Spinal cord (tissue), 10 donors: ENCODE data around the gene GOSR2. TPM values are rescaled to one million over a fixed set of nuclear protein-coding genes. Genes with fewer than 3 reads are reported as not detected.
A peak's percentile ranks its signal among the peaks of the same experiment; 100 is the strongest.
"Not testable (repeated sequence)": the region's sequence is repeated elsewhere in the genome, so short reads cannot be mapped to it uniquely, and the experiment has no call there.

ENCODE experiments used
- DNase-seq, 6 donors: peaks; one replicate each; pipeline versions ENCODE4 v3.0.0 to v3.0.0-alpha.2; 2013 to 2015; ENCODE audit warnings: low spot score in 6 of 6, low read depth in 4 of 6
- H3K27ac ChIP-seq: one replicate; pipeline ENCODE4 v1.5.1; 2013; ENCODE audit warnings: low read depth, low read length, control low read depth
- H3K27me3 ChIP-seq: one replicate; pipeline ENCODE4 v1.6.1; 2013; ENCODE audit warnings: low read length; ENCODE audit not compliant: control insufficient read depth, insufficient read depth
- H3K36me3 ChIP-seq: one replicate; pipeline ENCODE4 v1.6.1; 2013; ENCODE audit warnings: low read length; ENCODE audit not compliant: control insufficient read depth, insufficient read depth
- H3K4me1 ChIP-seq: one replicate; pipeline ENCODE4 v1.6.1; 2013; ENCODE audit warnings: low read length; ENCODE audit not compliant: control insufficient read depth, insufficient read depth
- H3K4me3 ChIP-seq: one replicate; pipeline ENCODE4 v1.5.1; 2013; ENCODE audit warnings: low read depth, low read length, control low read depth
- H3K9me3 ChIP-seq: one replicate; pipeline ENCODE4 v1.6.1; 2013; ENCODE audit warnings: low read length; ENCODE audit not compliant: control insufficient read depth, insufficient read depth
- WGBS: methylation state at CpG from one replicate; pipeline ENCODE4 v1.1.5; 2013; ENCODE audit warnings: missing lambda C conversion rate; ENCODE audit not compliant: insufficient coverage; 5-methylcytosine and 5-hydroxymethylcytosine counted together
- polyA plus RNA-seq, 2 donors: library from polyadenylated mRNA; unstranded; fragments of 120-200 nt; gene quantifications; one replicate each; pipeline ENCODE4 v1.2.1, GENCODE V29; 2013; ENCODE audit not compliant: insufficient read length in 2 of 2
- total RNA-seq, 2 donors: library from RNA; depleted of rRNA in 1 of 2; stranded (reverse); fragments of 120-200 nt in 1 of 2; fragments of >200 nt in 1 of 2; gene quantifications; one replicate each; pipeline versions ENCODE4 v1.2.3 to v1.2.4, GENCODE V29; 2013 to 2014
- donor health status: healthy.

GOSR2 gene
- total and polyA plus RNA-seq, 4 donors = 42.1 to 56.4 (median 46.8) TPM

- no peaks in the 10 kb centered on the region for H3K9me3 ChIP-seq
- no peak overlapping the region for H3K27ac ChIP-seq
- H3K36me3 ChIP-seq = no peaks in the 10 kb centered on the region
- H3K4me3 ChIP-seq = no peak overlapping the region
- H3K4me1 ChIP-seq = peaks cover 21% of the 10 kb centered on the region
- under 1% methylated on average over 83 of the region's 83 CpGs for WGBS
- peaks cover 37% of the 10 kb centered on the region for H3K27me3 ChIP-seq
- peak in 2 of 6 donors; percentile 13 to 25 for DNase-seq
These were observed 55.7 kb downstream of the GOSR2 start for GRCh38 chr17:46978489-46979146.

GRCh38 chr17:46979147-46979863 is 56.3 kb downstream of the GOSR2 start, which contains the start of gene RPRML:
Gene RPRML (minus strand): TSS chr17:46979253. CDS start chr17:46979007, 246 bp downstream.
- Histone ChIP-seq H3K27me3 (peaks cover 37% of the 10 kb centered on the region), H3K4me3 (peak within 1 kb of the TSS; percentile 36), H3K36me3 (no peaks in the 10 kb centered on the region), H3K27ac (no peak within 1 kb of the TSS), H3K9me3 (no peaks in the 10 kb centered on the region), H3K4me1 (peaks cover 21% of the 10 kb centered on the region)
- under 1% methylated on average over 51 of the region's 57 CpGs for WGBS
- peak in 2 of 6 donors; percentile 45 to 55 for DNase-seq

GRCh38 chr17:46982577-46982976 is 59.6 kb downstream of the GOSR2 start:
- 87% methylated on average over 3 of the region's 6 CpGs for WGBS
- no peak overlapping the region for H3K27ac ChIP-seq
- DNase-seq = no peak

GRCh38 chr17:46983782-46984181 is 60.8 kb downstream of the GOSR2 start:
- Histone ChIP-seq H3K27me3 (peaks cover 18% of the 10 kb centered on the region), H3K4me3 (no peak overlapping the region), H3K27ac (no peak overlapping the region), H3K4me1 (peaks cover 5% of the 10 kb centered on the region), H3K36me3 (no peaks in the 10 kb centered on the region), H3K9me3 (no peaks in the 10 kb centered on the region)
- WGBS = 78% methylated on average over 6 of the region's 6 CpGs
- DNase-seq = no peak

More at GRCh38 chr17:46982577-46982976, 59.6 kb downstream of the GOSR2 start:
- Histone ChIP-seq H3K27me3 (peaks cover 27% of the 10 kb centered on the region), H3K4me1 (peaks cover 14% of the 10 kb centered on the region), H3K9me3 (no peaks in the 10 kb centered on the region), H3K36me3 (no peaks in the 10 kb centered on the region), H3K4me3 (no peak overlapping the region)

GRCh38 chr17:46984341-46984740 is 61.4 kb downstream of the GOSR2 start:
- Histone ChIP-seq H3K27me3 (peaks cover 16% of the 10 kb centered on the region), H3K4me1 (peaks cover 3% of the 10 kb centered on the region), H3K27ac (no peak overlapping the region), H3K36me3 (no peaks in the 10 kb centered on the region), H3K9me3 (no peaks in the 10 kb centered on the region), H3K4me3 (no peak overlapping the region)
- WGBS = 87% methylated on average over 4 of the region's 6 CpGs
- DNase-seq = no peak

GRCh38 chr17:46984892-46985291 is 61.9 kb downstream of the GOSR2 start:
- WGBS = 65% methylated on average over 5 of the region's 5 CpGs
- Histone ChIP-seq H3K27ac (no peak overlapping the region), H3K9me3 (no peaks in the 10 kb centered on the region), H3K4me3 (no peak overlapping the region), H3K36me3 (no peaks in the 10 kb centered on the region), H3K27me3 (peaks cover 10% of the 10 kb centered on the region), H3K4me1 (no peaks in the 10 kb centered on the region)
- DNase-seq = peak in 1 of 6 donors; percentile 46

- H3K9me3 ChIP-seq = no peaks in the 10 kb centered on the region
- peak in 2 of 6 donors; percentile 26 to 87 for DNase-seq
- no peaks in the 10 kb centered on the region for H3K36me3 ChIP-seq
- H3K4me1 ChIP-seq = no peaks in the 10 kb centered on the region
- 87% methylated on average over 5 of the region's 7 CpGs for WGBS
- no peak overlapping the region for H3K27ac ChIP-seq
- H3K27me3 ChIP-seq = peaks cover 1% of the 10 kb centered on the region
- H3K4me3 ChIP-seq = no peak overlapping the region
These were observed 63.4 kb downstream of the GOSR2 start for GRCh38 chr17:46986366-46986765.

GRCh38 chr17:46987927-46988326 is 65.0 kb downstream of the GOSR2 start:
- not testable (repeated sequence) for H3K4me1 ChIP-seq, DNase-seq
- WGBS = no CpG with 5 or more reads among the region's 5 CpGs

GRCh38 chr17:46989637-46990431 is 66.9 kb downstream of the GOSR2 start:
- DNase-seq = no peak
- Histone ChIP-seq H3K36me3 (no peaks in the 10 kb centered on the region), H3K4me1 (no peaks in the 10 kb centered on the region), H3K27me3 (no peaks in the 10 kb centered on the region), H3K4me3 (no peak overlapping the region), H3K9me3 (no peaks in the 10 kb centered on the region), H3K27ac (no peak overlapping the region)
- WGBS = 100% methylated on average over 3 of the region's 11 CpGs

More at GRCh38 chr17:46987927-46988326, 65.0 kb downstream of the GOSR2 start:
- H3K27me3 ChIP-seq, H3K4me3 ChIP-seq, H3K9me3 ChIP-seq, H3K36me3 ChIP-seq, H3K27ac ChIP-seq: not testable (repeated sequence)
